GM21717 (cell line): Measurements from ENCODE around the gene FGGY.

Experiments
- ATAC-seq: cut with Tn5 transposase; IDR thresholded peaks from one replicate; pipeline ENCODE4 v1.9.1; 2021; ENCODE audit warnings: mild to moderate bottlenecking, moderate library complexity; ENCODE audit not compliant: unreplicated experiment

Gene FGGY

DNA sequence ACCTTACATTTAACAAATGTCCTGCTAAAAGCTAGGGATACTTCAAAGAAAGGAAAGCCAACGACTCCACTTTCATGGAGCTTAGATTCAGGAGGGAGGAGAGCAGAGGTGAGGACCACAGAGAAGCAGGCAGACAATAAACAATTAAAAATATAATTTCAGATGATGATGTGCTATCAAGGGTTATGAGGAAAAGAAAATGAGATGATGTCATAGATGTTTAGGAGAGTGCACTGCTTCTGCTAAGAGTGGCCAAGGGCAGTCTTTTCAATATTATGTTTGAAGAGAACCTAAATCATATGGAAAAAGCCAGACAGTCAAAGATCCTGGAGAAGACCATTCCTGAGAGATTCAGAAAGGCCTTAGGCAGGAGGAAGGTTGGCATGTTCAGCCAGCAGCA, 451.2 kb downstream of the FGGY start:
- ATAC-seq: no peak

DNA sequence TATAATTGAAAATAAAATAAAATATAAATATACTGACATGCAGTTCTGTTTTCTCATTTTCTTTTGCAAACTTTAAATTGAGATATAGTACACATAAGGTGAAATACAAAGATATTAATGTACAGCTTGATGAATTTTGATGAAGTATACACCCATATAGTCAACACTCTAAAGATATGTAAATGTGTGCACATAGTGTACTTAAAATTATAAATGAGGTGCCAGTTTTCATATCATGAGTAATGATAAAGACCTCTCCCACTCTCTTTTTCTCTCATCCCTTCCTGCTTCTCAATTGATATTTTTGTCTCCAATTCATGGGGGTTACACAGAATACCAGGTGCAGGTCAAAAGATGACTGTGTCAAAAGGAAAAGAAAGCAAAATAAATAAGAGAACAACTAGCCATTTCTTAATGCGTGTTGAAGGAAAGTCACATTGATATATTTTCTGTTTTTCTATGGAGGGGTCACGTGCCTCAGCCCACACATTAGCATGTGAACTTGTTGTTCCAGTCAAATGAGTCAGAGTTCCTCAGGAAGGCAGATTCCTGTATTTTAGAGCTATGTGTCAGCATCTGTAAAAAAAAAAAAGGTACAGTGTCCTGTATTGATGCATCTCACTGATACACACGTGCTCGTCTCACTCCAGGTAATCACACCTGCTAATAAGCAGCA, 453.6 kb downstream of the FGGY start:
- no peak for ATAC-seq

DNA sequence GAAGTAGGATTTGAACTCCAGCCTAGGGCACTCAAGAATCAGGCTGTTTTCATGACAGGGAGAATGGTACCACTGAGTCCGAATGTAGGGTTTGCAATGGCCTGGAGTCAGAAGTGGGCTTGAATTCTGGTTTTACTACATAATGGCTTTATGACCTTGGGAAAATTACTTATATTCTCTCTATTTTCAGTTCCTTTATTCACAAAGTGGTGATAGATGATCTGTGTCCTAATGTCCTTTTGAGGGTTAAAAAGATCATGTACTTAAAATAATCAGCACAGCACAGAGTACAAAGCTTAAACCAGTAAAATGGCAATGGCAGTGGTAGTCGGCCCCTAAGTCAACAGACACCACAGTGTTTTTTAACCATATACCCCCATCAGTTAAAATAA, 454.1 kb downstream of the FGGY start:
- no peak for ATAC-seq

DNA sequence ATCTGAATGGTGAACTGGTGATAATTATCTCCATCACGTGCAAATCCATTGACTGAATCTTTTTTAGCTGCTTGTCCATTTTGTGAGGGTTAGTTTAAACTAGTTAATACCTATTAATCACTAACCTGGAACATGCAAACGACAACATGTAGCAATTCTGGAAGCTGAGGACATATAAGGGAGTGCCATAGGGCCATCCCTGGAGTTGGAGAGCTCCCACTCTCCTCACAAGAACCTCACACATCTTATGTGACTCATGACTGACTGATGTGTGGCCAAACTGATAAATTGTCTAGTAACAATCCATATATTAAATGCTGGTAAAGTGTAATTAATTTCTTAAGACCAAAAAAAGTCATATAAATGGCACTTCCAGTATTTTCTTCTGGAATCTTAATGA, 454.9 kb downstream of the FGGY start:
- no peak for ATAC-seq

DNA sequence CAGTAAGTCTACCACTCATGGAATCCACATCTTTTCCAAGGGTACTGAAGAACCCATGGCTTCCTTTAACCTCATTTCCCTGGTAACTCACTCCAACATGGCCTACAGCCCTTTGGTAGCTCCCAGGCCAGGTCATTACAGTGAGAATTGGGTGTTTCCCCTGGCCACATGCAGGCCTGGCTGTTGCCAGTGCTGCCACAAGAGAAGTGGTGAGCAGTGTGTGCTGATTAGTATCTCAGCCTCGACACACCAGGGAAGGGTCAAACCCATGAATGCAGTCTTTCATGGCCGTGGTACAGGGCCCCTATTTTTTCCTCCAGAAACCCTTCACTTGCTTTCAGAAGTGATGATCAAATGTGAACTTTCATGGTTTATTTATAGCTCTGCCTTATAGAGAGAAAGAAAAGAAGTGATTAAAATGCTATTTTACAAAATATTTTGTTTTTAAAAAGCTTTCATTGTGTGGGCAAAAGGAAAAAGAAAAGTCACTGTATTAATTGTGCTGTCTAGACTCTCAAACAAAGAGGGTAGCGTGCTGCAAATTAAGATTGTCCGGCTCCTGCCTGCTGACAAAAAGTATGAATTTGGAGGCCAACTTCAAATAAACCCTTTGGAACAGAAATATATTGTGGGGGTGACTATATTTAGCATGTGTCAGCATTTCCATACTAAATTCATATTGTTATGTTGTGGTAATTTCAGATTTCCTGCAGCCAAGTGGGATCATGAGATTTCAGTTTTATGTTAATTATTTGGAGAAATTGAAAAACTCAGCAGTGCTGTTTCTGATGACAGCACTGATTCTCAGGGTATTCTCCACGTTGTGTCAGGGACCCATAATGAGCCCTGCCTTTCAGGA, 455.9 kb downstream of the FGGY start:
- ATAC-seq: peak; percentile 78

DNA sequence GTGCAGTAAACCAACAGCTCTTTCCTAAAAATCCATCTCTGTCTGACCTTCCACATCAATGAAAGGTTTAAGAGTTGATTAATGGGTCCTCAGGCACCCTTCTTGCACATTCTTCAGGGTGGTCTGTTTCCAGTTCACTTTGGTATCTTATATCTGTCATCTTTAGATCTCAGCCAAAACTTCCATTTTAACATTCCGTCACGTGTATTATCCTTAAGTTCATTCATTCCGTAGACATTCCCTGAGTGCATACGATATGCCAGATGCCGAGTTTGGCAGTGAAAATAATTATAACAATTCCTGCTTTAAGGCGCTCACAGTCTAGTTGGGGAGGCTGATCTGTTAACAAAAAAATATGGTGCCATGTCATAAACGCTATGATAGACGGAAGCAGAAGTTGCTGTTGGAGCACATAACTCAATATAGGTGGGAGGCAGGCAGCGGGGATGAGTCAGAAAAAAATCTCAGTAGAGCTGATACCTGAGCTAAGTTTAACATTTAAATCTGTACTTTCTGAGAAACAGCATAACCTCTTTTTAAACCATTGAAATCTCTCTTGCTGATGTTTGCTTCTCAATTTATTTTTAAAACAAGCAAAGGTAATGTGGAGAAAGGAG, 458.3 kb downstream of the FGGY start:
- no peak for ATAC-seq

DNA sequence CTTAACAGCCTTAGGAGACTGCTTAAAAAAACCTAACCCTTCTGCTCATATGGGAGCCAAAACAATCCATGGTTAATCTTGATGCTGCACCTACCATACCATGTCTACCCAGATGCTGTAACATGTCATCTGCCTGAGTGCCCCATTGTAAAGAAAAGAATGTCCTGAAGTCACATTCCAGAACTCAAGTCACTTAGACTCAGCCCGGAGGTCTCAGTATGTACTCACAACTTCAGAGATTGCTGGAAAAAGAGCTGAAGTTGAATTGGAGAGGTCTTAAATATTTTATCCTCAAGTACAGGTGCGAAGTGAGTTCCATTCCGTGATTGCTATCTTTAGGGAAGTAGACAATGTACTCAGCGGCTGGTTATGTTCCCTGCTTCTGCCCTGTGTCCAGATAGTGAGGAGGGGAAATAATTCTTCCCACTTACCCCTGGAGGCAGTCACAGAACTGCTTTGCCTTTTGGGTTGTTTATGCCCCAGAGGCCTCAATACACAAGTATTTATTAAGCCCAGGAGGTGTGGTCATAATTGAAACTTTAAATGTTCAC, 460.4 kb downstream of the FGGY start:
- no peak for ATAC-seq

DNA sequence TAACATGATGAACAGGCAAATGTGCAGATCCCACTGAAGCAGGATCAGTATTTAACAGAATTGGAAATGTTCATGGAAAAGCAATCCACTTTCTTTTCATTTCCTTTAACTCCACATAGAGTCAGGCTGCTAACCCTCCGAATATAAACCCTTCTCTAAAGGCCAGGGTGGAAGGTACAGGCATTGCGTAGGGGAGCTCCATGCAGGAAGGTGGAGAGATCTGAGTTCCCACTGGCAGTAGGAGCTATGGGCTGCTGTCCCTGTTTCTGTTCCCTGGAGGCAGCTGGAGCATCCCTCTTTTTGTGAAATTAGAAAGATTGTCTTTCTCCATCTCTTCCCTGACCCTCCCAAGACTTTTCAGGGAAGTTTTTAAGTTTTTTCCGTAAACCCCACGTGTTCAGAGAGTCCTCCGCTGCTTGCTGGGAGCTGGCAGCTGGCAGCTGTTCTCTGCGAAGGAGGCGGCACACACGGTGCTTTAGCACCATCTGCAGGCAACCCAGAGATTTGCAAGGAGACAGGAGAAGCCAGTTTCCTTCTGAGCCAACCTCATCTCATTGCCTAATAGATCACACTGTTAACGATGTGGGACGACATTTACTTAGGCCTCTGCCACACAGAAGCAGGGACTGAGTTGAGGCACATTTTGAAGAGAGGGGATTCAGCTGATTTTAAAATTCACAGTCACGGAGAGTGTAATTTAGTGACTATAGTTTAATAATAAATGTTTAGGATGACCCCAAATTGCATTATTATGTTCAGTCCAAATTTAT, 462.4 kb downstream of the FGGY start:
- peak; percentile 87 for ATAC-seq

DNA sequence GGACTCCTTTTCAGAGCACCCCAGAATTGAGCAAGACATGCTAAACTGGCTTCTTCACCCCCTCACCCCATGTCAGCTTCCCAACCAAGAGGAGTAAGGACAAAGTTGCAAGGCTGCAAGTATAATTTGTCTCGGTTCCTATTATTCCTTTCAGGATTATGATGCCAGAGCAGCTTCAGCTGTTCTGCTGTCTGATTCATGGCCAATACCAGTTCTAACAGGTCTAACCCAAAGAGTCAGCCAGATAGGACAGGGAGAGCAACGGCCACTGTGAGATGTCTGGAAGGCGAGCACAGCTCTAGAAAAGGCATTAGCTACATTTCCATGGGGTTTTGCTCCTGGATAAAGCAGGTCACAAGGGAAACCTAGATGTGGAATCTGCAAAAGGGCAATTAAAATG, 464.5 kb downstream of the FGGY start:
- ATAC-seq: no peak

DNA sequence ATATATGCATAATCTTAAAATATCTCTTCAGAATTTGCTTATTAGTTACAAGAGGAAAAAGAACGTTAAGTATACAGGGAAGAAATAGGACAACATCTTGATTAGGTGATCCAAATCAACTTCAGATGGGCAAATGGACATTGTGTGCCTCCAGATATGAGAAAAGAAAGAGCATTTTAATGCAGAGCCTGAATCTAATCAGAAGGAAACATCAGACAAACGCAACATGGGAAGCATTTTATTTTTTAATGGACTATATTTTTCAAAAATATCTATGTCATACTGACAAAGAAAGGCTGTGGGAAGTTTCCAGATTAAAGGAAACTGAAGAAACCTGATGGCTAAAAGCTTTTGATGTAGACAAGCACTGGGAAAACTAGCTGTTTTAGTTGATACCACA, 466.5 kb downstream of the FGGY start:
- no peak for ATAC-seq

DNA sequence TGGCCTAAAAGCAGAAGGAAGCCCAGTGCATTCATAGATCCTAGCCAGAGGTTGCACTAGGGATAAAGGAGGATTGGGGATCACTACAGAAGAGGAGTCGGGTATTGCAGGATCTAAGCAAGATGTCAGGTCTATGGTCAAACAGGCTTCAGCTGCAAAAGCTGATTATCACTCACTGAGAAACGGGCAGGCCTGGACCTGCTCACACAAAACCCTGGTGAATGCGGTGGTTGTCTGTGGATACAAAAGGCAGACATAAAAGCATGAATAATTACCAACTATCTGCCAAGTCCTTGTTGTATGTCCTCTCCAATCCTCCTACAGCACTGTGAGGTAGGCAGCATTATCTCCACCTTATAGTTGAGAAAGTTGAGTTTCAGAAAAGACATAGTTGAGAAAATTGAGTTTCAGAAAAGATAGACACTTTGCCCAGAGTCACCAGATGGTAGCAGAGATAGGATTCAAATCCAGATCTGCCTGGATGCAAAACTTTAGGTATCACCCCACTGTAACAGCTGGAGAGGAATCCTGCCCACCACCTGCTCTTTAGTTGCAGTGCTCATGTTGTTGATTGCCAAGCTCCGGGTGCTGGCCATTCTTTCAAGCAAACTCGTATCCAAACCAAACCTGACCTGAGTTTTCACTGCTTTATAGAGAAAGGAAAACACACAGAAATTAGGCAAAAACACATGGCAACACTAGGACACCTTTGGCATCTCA, 468.3 kb downstream of the FGGY start:
- ATAC-seq: no peak

DNA sequence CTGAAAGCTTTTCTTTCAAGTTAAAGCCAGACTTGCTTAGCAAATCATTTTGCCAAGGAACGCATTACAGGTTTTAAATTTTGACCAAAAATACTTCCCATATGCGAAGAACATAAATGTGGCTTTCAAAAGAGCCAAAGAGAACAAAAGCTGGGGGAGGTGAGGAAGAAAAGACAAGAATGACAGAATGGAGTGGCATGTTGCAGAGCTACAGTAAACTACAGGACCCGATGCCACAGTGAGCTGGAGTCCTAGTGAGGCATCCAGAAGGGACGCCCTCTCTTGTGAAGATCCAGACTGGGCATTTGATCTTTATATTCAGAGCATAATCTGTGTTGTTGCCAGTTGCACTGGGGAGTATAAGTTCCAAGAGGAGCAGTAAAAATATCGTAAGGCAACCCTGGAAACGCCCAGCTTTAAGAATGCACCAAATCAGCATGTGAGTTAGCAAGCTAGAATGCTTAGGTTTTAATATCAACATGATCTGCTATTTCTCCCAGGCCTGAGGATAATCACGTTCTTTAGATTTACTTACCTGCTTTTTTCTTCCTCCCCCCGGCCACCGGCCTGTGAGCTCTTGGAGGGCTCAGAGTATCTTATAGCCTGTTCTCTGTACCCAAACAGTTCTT, 469.4 kb downstream of the FGGY start:
- ATAC-seq: no peak

DNA sequence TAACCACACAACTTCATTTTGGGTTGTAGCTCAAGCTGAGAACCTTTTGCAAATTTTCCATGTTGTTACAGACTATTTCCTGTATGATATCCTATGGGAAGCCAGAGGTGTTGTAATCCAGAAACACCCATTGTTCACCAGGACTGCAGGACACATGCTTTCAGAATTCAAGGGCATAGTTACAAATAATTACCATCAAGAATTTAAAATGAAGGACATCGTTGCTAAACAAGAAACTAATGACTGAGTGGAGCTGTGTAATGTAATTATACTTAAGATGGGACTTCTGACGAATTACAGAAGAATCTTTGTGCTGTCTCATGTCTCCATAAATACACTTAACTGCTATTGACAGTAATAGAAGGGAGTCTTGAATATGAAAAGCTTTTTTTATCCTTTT, 470.2 kb downstream of the FGGY start:
- ATAC-seq: no peak

DNA sequence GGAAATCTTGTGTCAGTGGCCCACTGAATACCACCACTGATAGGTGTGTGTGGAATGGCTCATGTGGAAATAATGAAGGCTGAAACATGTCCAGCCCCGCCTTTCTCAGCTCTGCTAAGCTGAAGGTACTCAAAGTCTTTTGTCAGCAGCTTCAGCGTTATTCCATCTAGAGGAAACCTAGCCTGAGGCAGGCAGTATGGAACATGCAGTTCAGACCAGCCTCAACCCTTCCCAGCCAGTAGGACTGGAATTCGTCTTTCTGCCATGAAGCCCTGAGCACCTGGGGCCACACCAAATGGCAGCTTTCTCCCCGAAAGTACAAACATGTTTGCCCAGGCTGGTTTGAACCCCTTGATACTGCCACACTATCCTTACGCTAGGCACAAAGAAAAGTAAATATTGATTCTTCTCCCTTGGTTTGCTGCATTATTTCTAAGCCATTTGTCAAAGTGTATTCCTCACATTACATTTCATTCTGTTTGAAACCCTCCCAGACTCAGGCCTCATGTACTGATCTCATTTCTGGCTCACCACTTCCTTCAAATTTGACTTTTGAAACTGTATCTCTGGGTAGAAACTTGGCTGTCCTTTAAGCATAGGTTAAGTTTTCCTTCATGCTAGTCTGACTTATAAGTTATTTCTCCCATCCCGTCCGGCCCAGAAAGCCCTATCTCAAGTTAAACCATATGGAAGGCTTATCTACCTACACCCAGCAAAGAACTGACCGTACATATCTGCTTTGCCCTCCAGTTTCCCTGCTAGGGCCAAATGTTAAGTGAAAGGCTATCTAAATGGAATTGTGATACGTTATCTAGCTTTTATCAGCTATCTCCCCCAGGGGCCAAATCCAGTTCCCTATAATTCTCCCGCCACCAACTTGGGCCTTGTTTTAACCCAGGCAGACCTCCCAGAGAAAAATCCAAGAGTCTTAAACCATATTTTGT, 472.2 kb downstream of the FGGY start:
- ATAC-seq: no peak

DNA sequence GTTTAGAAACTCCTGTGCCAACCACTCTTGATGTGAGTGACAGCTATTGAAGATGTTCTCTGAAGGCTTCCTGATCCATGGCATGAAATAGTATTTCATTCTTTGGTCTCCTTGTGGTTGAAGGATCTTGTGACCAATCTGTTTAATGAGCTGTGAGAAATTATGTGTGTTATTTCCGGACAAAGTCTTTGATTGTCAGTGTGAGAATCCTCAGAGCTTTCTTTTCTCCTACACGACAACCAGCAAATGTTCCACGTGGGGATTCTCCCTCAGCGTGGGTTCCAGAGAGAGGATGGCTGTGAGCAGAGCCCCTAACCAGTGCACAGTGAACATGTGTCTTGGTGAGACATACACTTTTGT, 472.8 kb downstream of the FGGY start:
- ATAC-seq: no peak

DNA sequence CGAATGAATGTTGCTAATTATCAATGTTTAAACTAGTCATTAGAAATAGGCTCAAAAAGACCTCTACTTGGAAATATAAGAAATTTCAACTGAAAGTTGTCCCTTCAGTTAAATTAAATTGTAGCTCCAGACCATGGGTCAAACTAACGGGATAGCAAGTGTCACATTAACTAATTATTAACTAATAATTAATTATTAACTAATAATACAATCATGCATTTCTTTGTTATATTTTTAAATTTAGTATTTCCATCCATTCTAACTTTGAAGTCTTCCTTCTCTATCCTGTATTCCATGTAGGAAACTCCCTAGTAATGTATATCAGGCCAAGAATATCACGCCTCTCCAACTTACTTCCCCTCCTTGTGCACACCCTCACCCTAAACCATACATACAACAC, 474.5 kb downstream of the FGGY start:
- ATAC-seq: no peak

DNA sequence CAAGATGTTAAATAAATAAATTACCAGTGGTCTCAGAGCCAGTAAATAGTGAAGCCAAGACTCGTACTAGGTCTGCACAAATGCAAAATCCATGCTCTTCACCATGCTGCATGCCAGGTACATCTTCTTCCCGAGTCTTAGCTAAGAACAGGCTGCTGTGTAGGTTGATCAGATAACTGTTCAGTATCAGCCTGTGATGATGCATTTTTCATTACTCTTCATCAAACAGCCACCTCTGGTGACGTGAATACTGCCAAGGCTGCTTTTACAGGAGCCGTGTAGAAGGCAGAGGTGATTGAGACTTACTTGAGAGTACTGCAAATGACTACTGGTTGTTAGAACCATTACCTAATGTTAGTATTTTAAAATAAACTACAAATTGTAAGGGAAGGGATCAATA, 478.6 kb downstream of the FGGY start:
- ATAC-seq: no peak

DNA sequence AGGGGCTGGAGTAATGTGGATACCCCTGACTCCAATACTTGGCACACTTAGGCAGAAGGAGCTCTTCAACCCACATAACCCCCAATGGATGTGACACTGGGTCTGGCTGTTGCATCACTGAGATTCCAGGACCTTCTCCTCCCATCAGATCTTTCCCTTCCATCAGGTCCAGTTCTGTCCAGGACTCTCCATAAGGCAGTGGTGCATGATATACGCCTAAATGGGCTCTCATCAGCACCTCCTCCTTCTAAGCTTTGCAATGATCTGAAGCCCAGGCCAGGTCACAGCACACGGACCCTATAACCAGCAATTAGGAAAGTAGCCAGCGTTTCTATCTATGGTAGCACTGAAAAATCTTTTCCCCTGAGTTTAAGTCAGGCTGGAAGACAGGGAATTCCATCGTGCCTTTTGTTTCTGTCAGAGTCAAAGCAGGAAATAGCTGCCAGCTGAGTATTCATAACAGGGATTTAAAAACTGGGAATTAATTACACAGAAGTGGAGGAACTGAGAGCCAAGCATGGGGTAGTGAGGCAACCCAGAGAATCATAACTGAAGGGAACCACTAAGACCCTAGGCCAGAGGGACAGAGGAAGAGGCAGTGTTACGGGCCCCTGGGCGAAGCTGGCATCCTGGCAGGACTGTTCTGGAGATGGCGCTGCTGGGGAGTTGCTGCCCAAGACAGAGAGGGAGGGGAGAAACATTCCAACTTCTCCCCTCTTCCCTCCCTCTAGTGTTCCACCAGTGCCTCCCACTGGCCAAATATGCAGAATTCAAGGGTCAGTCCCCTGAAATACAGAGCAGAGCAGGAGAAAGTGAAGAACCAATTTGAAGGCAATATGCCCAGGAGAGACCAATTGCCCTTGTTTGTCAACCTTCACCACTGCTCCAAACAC, 480.3 kb downstream of the FGGY start:
- ATAC-seq: no peak
